Lower leg skin (tissue), 3 donors: ENCODE results near the gene VAT1L.

Experiments
- CTCF ChIP-seq, 3 donors: fragments of 450-650 bp; IDR thresholded peaks; one replicate each; pipeline ENCODE4 v1.5.1; 2016; ENCODE audit warnings: antibody characterized with exemption in 3 of 3, mild to moderate bottlenecking in 3 of 3, moderate library complexity in 2 of 3
- POLR2A ChIP-seq, 2 donors: fragments of 450-650 bp; IDR thresholded peaks; one replicate each; pipeline ENCODE4 v1.6.1; 2016 to 2017; ENCODE audit warnings: antibody characterized with exemption in 2 of 2, mild to moderate bottlenecking in 1 of 2, moderate library complexity in 1 of 2

GRCh38 chr16:77859493-77860232, 71.3 kb downstream of the VAT1L start:
- TF ChIP-seq CTCF (IDR thresholded peaks at IDR 0.05) (no peak), POLR2A (IDR thresholded peaks at IDR 0.05) (no peak)
